ENCODE measurements around the gene WNT3. TPM values are rescaled to one million over a fixed set of nuclear protein-coding genes. Genes with fewer than 3 reads are reported as not detected.
A peak's percentile ranks its signal among the peaks of the same experiment; 100 is the strongest.

The WNT3 gene
- total RNA-seq, 1 donor from 2014 or later = 0.07 TPM

GRCh38 chr17:46783031-46783593 is 35.4 kb downstream of the WNT3 start:
- no peaks in the 10 kb centered on the region for H3K4me1 Mint-ChIP-seq (ENCODE audit: low read depth)
- H3K4me3 Mint-ChIP-seq (ENCODE audit: low read depth) = no peak overlapping the region
- no peaks in the 10 kb centered on the region for H3K36me3 Mint-ChIP-seq (ENCODE audit: low read depth)
- intact Hi-C loops (cut with micrococcal nuclease) = no loop called here
- H3K9me3 Mint-ChIP-seq = no peaks in the 10 kb centered on the region
- H3K27ac Mint-ChIP-seq = no peak overlapping the region
- H3K27me3 Mint-ChIP-seq (ENCODE audit: low read depth) = no peaks in the 10 kb centered on the region
- DNase-seq (ENCODE audit: low spot score) = no peak

DNA sequence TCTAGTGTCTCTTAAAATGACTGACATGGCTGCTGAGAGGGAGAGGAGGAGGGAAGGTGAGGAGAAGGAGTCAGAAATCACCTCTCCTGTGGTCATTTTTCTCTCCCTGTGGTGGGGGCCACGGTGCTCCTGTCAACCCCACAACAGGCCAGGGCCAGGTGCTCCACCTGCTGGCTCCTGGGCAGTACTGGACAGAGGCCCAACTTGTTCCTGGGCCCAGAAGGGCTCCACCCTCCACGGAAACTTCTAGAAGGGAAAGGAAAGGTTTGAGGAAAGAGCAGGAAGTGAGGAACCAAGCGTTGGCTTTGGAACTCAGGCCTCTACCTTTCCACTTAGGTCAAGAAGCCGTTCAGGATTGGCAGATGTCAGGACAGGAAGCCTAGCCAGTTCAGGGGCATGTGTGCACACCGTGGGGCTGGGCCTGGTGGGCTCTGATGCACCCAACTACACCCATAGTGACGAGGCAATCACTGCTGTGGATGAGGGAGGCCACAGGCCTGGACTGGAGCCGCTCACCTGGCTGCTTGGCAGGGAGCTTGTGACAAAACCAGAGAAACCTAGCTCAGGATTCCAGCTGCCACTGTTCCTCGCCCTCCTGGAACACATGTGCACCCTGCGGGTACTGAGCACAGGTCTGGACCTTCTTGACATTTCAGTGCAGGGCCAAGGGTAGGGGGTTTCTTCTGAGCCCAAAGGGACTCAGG is 36.1 kb downstream of the WNT3 start:
- DNase-seq (ENCODE audit: low spot score) = no peak
- Mint-ChIP-seq H3K4me3 (ENCODE audit: low read depth) (no peak overlapping the region), H3K27me3 (ENCODE audit: low read depth) (no peaks in the 10 kb centered on the region), H3K9me3 (no peaks in the 10 kb centered on the region), H3K36me3 (ENCODE audit: low read depth) (no peaks in the 10 kb centered on the region), H3K4me1 (ENCODE audit: low read depth) (no peaks in the 10 kb centered on the region), H3K27ac (no peak overlapping the region)
- intact Hi-C loops (cut with micrococcal nuclease) = no loop called here

- H3K36me3 Mint-ChIP-seq (ENCODE audit: low read depth) = no peaks in the 10 kb centered on the region
- H3K27me3 Mint-ChIP-seq (ENCODE audit: low read depth) = peaks cover 2% of the 10 kb centered on the region
- intact Hi-C loops (cut with micrococcal nuclease) = no loop called here
- H3K27ac Mint-ChIP-seq = no peak overlapping the region
- H3K4me3 Mint-ChIP-seq (ENCODE audit: low read depth) = no peak overlapping the region
- H3K4me1 Mint-ChIP-seq (ENCODE audit: low read depth) = no peaks in the 10 kb centered on the region
- DNase-seq (ENCODE audit: low spot score) = no peak
- no peaks in the 10 kb centered on the region for H3K9me3 Mint-ChIP-seq
Measured at GRCh38 chr17:46780003-46780373, 38.5 kb downstream of the WNT3 start.

DNA sequence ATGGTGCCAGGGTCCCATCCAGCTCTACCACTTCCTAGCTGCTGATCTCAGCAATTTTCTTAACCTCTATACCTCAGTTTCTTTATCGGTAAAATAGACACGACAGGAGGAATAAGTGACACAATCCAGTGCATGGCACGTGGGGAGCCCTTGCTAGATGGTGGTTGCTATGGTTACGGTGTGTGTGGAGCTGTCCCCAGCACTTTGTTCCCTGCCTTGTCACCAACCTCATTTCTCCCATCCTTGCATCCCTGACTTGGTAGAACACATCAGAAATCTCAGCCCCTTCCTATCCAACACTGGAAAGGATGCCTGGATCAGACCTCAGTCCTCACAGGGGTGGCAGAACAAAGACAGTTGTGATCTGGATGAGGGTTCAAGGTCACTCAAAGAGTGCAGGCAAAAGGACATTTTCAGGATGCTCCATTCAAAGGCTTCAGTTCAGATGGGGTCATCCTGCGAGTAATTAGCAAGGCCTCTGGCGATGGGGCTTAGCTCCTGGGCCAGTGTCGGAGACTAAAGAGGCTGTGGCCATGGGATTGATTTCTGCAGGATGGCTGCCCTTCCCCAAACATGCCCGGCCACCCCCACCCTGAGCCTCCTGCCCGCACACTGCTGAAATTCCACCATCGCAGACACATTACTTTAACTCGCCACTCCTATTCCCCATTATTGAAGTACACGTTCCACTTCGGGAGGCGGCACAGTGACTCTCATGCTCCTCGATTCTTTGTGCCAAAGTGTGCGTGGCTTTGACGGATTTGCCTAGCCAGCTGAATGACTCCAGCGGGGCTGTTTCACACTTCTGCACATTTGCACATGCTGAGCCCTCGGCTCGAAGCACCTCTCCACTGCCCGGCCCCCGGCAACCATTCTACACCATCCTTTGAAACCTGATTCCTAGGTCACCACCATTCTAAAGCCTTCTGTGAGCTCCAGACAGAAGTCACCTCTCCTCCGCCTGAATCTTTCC is 40.3 kb downstream of the WNT3 start:
- DNase-seq (ENCODE audit: low spot score) = no peak
- H3K4me3 Mint-ChIP-seq (ENCODE audit: low read depth) = no peak overlapping the region
- intact Hi-C loops (cut with micrococcal nuclease) = no loop called here
- no peaks in the 10 kb centered on the region for H3K36me3 Mint-ChIP-seq (ENCODE audit: low read depth)
- no peak overlapping the region for H3K27ac Mint-ChIP-seq
- peaks cover 12% of the 10 kb centered on the region for H3K27me3 Mint-ChIP-seq (ENCODE audit: low read depth)
- no peaks in the 10 kb centered on the region for H3K9me3 Mint-ChIP-seq
- no peaks in the 10 kb centered on the region for H3K4me1 Mint-ChIP-seq (ENCODE audit: low read depth)

GRCh38 chr17:46776298-46777005 is 42.0 kb downstream of the WNT3 start:
- no peak overlapping the region for H3K4me3 Mint-ChIP-seq (ENCODE audit: low read depth)
- DNase-seq (ENCODE audit: low spot score) = no peak
- H3K4me1 Mint-ChIP-seq (ENCODE audit: low read depth) = no peaks in the 10 kb centered on the region
- H3K9me3 Mint-ChIP-seq = no peaks in the 10 kb centered on the region
- H3K27ac Mint-ChIP-seq = no peak overlapping the region
- intact Hi-C loops (cut with micrococcal nuclease) = no loop called here
- peaks cover 24% of the 10 kb centered on the region for H3K27me3 Mint-ChIP-seq (ENCODE audit: low read depth)
- no peaks in the 10 kb centered on the region for H3K36me3 Mint-ChIP-seq (ENCODE audit: low read depth)

DNA sequence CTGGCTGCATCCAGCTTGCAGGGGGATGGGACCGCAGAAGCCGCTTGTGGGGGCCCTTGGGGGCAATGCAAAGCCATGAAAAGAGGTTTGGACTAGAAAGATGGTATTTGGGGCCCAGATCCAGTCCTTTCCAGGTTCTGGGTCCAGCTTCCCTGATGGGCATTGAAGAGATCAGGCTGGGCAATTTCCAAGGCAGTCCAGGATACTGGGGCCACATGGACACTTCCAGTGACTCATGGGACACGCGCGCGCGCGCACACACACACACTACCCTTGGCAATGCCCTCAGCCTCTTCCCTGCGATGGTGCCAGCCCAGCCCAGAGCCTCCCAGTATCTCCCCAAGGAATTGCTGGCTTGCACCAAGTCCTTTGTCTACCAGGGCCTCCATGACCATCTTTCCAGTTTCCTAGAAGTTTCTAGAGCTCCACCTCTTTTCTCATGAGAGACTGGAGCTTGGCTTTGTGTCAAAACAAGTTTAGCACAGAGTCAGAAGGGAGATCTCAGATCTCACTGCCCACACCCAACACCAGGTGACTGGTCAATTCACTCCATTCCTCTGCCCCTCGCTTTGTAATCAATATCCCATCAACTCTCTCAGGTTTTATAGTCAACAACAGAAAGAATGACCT is 44.3 kb downstream of the WNT3 start:
- H3K4me3 Mint-ChIP-seq (ENCODE audit: low read depth) = no peak overlapping the region
- intact Hi-C loops (cut with micrococcal nuclease) = loop anchor here (5.0 kb wide), 1 partner anchor 43 kb away; the partner anchor contains the start of gene WNT3

GRCh38 chr17:46773676-46774075 is 44.8 kb downstream of the WNT3 start:
- intact Hi-C loops (cut with micrococcal nuclease) = loop anchor here (5.0 kb wide), 1 partner anchor 44 kb away; the partner anchor contains the start of gene WNT3
- no peak for DNase-seq (ENCODE audit: low spot score)
- Mint-ChIP-seq H3K27me3 (ENCODE audit: low read depth) (peaks cover 38% of the 10 kb centered on the region), H3K36me3 (ENCODE audit: low read depth) (no peaks in the 10 kb centered on the region), H3K9me3 (no peaks in the 10 kb centered on the region), H3K4me1 (ENCODE audit: low read depth) (peaks cover 2% of the 10 kb centered on the region), H3K4me3 (ENCODE audit: low read depth) (no peak overlapping the region), H3K27ac (no peak overlapping the region)

More for the DNA sequence above, 44.3 kb downstream of the WNT3 start:
- Mint-ChIP-seq H3K9me3 (no peaks in the 10 kb centered on the region), H3K27ac (no peak overlapping the region), H3K27me3 (ENCODE audit: low read depth) (peaks cover 34% of the 10 kb centered on the region), H3K4me1 (ENCODE audit: low read depth) (peaks cover 2% of the 10 kb centered on the region), H3K36me3 (ENCODE audit: low read depth) (no peaks in the 10 kb centered on the region)
- DNase-seq (ENCODE audit: low spot score) = no peak

DNA sequence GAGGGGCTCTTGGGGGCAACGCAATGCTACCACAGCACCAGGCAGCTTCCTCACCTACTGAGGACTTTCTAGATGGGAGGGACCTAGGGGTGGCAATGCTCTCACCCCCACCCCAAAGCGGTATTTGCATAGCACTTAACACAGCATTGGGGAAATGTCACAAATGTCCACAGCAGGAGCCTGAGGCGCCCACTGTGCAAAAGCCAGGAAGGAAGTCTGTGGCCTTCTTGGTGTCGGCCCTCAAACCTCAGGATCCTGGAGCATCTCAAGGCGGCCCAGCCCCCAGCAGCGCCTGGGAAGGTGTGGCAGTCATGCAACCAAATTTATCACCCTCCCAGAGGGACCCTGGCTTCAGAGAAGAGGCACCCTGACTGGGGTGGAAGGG is 45.3 kb downstream of the WNT3 start:
- peaks cover 42% of the 10 kb centered on the region for H3K27me3 Mint-ChIP-seq (ENCODE audit: low read depth)
- intact Hi-C loops (cut with micrococcal nuclease) = loop anchor here (5.0 kb wide), 1 partner anchor 44 kb away; the partner anchor contains the start of gene WNT3
- H3K36me3 Mint-ChIP-seq (ENCODE audit: low read depth) = no peaks in the 10 kb centered on the region
- H3K4me3 Mint-ChIP-seq (ENCODE audit: low read depth) = no peak overlapping the region
- DNase-seq (ENCODE audit: low spot score) = no peak
- H3K27ac Mint-ChIP-seq = no peak overlapping the region
- H3K4me1 Mint-ChIP-seq (ENCODE audit: low read depth) = peaks cover 2% of the 10 kb centered on the region
- no peaks in the 10 kb centered on the region for H3K9me3 Mint-ChIP-seq

GRCh38 chr17:46772475-46773220 is 45.8 kb downstream of the WNT3 start:
- Mint-ChIP-seq H3K9me3 (no peaks in the 10 kb centered on the region), H3K4me3 (ENCODE audit: low read depth) (peak overlapping the region; percentile 65), H3K27me3 (ENCODE audit: low read depth) (peaks cover 42% of the 10 kb centered on the region), H3K27ac (no peak overlapping the region), H3K36me3 (ENCODE audit: low read depth) (no peaks in the 10 kb centered on the region), H3K4me1 (ENCODE audit: low read depth) (peaks cover 2% of the 10 kb centered on the region)
- intact Hi-C loops (cut with micrococcal nuclease) = loop anchor here (5.0 kb wide), 1 partner anchor 45 kb away; the partner anchor contains the start of gene WNT3
- DNase-seq (ENCODE audit: low spot score) = no peak

DNA sequence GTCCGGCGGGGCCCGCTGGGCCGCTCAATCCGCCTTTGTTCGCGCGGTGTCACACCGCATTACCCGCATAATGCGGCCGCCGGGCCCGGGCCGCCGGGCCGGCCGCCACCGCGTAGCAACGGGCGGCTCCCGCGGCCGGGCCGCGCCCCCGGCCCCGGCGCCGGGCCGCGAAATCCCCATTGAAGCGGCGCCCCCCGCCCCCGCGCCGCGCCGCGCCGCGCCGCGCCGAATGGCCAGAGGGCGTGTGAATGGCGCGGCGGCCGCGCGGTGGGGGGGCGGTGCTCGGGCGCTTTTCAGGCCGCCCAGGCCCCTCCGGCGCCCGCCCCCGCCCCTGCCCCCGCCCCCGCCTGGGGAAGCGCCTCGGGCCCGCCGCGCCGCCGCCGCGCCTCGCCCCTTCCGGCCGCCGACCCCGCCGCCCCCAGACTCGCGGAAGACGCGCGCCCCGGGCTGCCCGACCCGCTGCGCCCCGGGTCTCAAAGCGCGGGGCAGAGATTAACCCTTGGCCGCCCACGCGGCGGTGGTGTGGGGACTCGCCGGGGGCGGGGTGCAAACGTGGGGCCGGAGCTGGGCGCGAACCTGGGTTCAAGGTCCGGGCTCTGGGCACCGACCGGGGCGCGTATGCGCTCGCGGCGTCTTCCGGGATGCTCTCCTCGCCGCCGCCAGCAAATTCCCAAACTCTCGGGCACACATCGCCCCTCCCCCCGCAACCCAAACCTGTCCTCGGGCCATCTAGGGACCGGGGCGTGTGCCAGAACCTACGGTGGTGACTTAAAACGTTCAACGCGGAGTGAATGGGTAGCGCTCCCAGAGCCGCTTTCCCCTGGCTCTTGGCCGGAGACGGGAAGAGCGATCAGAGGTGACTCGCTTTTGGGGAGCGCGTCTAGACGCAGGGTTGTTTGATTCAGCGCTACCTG is 46.7 kb downstream of the WNT3 start:
- intact Hi-C loops (cut with micrococcal nuclease) = loop anchor here (5.0 kb wide), 1 partner anchor 45 kb away; the partner anchor contains the start of gene WNT3
- no peak for DNase-seq (ENCODE audit: low spot score)
- Mint-ChIP-seq H3K4me3 (ENCODE audit: low read depth) (peak overlapping the region; percentile 65), H3K27me3 (ENCODE audit: low read depth) (peaks cover 48% of the 10 kb centered on the region), H3K27ac (no peak overlapping the region), H3K4me1 (ENCODE audit: low read depth) (peaks cover 2% of the 10 kb centered on the region), H3K36me3 (ENCODE audit: low read depth) (no peaks in the 10 kb centered on the region), H3K9me3 (no peaks in the 10 kb centered on the region)

Data from activated T-helper 2 cell treated with anti-CD3 and anti-CD28 coated beads, Interferon-gamma antibody, Interleukin-2, Interleukin-4, amounts not matched to agents 10 μg/mL and 5 μg/mL and 100 μg/mL, durations not matched to agents 14 hours and 24 hours and 36 hours (primary cell).